Measurements from ENCODE around the gene LRP5. TPM values are rescaled to one million over a fixed set of nuclear protein-coding genes. Genes with fewer than 3 reads are reported as not detected.

LRP5 gene
- total RNA-seq, 4 donors from 2014 or later, result 19.1 to 86.2 (median 43.9) TPM

DNA sequence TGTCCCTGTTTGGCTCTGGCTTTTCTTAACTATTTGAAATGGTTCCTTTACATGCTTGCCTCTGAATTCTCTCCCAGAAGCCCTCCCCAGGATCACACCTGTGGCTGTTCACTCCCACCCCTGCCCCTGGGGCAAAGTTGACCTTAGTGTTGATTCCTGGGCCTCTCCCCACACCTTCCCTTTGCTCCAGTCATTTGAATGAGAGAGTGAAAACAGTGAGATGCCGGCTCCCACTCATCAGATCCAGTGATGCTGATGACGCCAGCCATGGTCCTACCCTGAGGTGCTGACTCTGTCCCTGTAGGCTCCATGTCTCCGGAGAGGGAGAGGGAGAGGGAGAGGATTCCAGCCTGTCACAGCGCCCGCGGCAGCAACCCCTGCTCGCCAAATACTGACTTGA, 40.7 kb downstream of the LRP5 start:
- intact Hi-C loops (cut with DNase I; ENCODE audit: low total_unique reads), result no loop called here
- no peak for TF ChIP-seq POLR2A (IDR thresholded peaks at IDR 0.05)
- TF ChIP-seq, protein P1, sequence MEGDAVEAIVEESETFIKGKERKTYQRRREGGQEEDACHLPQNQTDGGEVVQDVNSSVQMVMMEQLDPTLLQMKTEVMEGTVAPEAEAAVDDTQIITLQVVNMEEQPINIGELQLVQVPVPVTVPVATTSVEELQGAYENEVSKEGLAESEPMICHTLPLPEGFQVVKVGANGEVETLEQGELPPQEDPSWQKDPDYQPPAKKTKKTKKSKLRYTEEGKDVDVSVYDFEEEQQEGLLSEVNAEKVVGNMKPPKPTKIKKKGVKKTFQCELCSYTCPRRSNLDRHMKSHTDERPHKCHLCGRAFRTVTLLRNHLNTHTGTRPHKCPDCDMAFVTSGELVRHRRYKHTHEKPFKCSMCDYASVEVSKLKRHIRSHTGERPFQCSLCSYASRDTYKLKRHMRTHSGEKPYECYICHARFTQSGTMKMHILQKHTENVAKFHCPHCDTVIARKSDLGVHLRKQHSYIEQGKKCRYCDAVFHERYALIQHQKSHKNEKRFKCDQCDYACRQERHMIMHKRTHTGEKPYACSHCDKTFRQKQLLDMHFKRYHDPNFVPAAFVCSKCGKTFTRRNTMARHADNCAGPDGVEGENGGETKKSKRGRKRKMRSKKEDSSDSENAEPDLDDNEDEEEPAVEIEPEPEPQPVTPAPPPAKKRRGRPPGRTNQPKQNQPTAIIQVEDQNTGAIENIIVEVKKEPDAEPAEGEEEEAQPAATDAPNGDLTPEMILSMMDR (IDR thresholded peaks at IDR 0.05), result no peak
- peaks cover 11 to 14% of the 10 kb centered on the region in 2 donors for H3K4me1 ChIP-seq
- DNase-seq, result no peak
- H3K27ac ChIP-seq, result peak overlapping the region; percentile 89 to 97
- H3K9me3 ChIP-seq, result no peaks in the 10 kb centered on the region
- H3K27me3 ChIP-seq, result no peaks in the 10 kb centered on the region
- no peak overlapping the region for H3K4me3 ChIP-seq
- H3K36me3 ChIP-seq, result no peaks in the 10 kb centered on the region

- intact Hi-C loops (cut with DNase I; ENCODE audit: low total_unique reads), result no loop called here
- Histone ChIP-seq H3K4me1 (peaks cover 11 to 14% of the 10 kb centered on the region in 2 donors), H3K9me3 (no peaks in the 10 kb centered on the region), H3K4me3 (no peak overlapping the region), H3K27me3 (no peaks in the 10 kb centered on the region), H3K27ac (peak overlapping the region; percentile 89 to 97), H3K36me3 (no peaks in the 10 kb centered on the region)
- TF ChIP-seq, protein P1 (IDR thresholded peaks at IDR 0.05), result no peak
- TF ChIP-seq POLR2A (IDR thresholded peaks at IDR 0.05), result no peak
- DNase-seq, result no peak
These were observed 41.3 kb downstream of the LRP5 start for GRCh38 chr11:68353669-68354068.

- peak; percentile 89 to 90 for DNase-seq
- Histone ChIP-seq H3K27me3 (no peaks in the 10 kb centered on the region), H3K36me3 (no peaks in the 10 kb centered on the region), H3K27ac (peak overlapping the region; percentile 89 to 97), H3K4me3 (no peak overlapping the region), H3K9me3 (no peaks in the 10 kb centered on the region), H3K4me1 (peaks cover 11 to 14% of the 10 kb centered on the region in 2 donors)
- intact Hi-C loops (cut with DNase I; ENCODE audit: low total_unique reads), result no loop called here
- TF ChIP-seq, protein P1 (IDR thresholded peaks at IDR 0.05), result peak in 1 of 4 experiments; percentile 10
- TF ChIP-seq POLR2A (IDR thresholded peaks at IDR 0.05), result peak in 1 of 2 donors; percentile 9
These were observed 41.9 kb downstream of the LRP5 start for GRCh38 chr11:68354148-68354872.

- Histone ChIP-seq H3K27me3 (no peaks in the 10 kb centered on the region), H3K36me3 (no peaks in the 10 kb centered on the region), H3K4me3 (no peak overlapping the region), H3K4me1 (peaks cover 11 to 14% of the 10 kb centered on the region in 2 donors), H3K27ac (peak overlapping the region; percentile 89 to 97), H3K9me3 (no peaks in the 10 kb centered on the region)
- no peak for DNase-seq
- intact Hi-C loops (cut with DNase I; ENCODE audit: low total_unique reads), result no loop called here
- TF ChIP-seq, protein P1 (IDR thresholded peaks at IDR 0.05), result no peak
These were observed 43.1 kb downstream of the LRP5 start for GRCh38 chr11:68355471-68355870.

DNA sequence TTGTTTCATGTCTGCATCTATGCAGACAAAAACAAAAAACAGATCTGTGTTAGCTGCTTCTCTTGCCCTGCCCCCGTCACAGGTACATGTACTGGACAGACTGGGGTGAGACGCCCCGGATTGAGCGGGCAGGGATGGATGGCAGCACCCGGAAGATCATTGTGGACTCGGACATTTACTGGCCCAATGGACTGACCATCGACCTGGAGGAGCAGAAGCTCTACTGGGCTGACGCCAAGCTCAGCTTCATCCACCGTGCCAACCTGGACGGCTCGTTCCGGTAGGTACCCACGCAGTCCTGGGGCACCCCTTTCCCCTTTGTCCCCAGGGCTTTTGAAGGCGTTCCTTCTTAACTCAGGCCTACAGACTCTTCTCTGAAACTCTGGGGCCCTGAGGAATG, 45.2 kb downstream of the LRP5 start:
- no peaks in the 10 kb centered on the region for H3K9me3 ChIP-seq
- H3K27me3 ChIP-seq, result no peaks in the 10 kb centered on the region
- no peak overlapping the region for H3K27ac ChIP-seq
- peaks cover 11 to 13% of the 10 kb centered on the region in 2 donors for H3K4me1 ChIP-seq
- no peak for DNase-seq
- intact Hi-C loops (cut with DNase I; ENCODE audit: low total_unique reads), result no loop called here
- no peak for TF ChIP-seq POLR2A (IDR thresholded peaks at IDR 0.05)
- TF ChIP-seq, protein P1 (IDR thresholded peaks at IDR 0.05), result no peak
- no peaks in the 10 kb centered on the region for H3K36me3 ChIP-seq
- H3K4me3 ChIP-seq, result no peak overlapping the region
